Choroid plexus epithelial cell (primary cell): ENCODE data around the gene PLEKHH2.
A peak's percentile ranks its signal among the peaks of the same experiment; 100 is the strongest.

ENCODE experiments used
- DNase-seq: peaks from one replicate; pipeline ENCODE4 v3.0.0-alpha.2; 2010; ENCODE audit warnings: low read depth
- H3K4me3 ChIP-seq: 2 replicates; pipeline ENCODE4 v1.5.1; 2011; ENCODE audit warnings: low read depth, mild to moderate bottlenecking, control low read depth, low read length, moderate library complexity
- CTCF ChIP-seq: conservative IDR thresholded peaks from 2 replicates; pipeline ENCODE4 v1.5.1; 2011; ENCODE audit warnings: low read depth, mild to moderate bottlenecking, control low read depth, inconsistent platforms, low read length, moderate library complexity

The PLEKHH2 gene

DNA sequence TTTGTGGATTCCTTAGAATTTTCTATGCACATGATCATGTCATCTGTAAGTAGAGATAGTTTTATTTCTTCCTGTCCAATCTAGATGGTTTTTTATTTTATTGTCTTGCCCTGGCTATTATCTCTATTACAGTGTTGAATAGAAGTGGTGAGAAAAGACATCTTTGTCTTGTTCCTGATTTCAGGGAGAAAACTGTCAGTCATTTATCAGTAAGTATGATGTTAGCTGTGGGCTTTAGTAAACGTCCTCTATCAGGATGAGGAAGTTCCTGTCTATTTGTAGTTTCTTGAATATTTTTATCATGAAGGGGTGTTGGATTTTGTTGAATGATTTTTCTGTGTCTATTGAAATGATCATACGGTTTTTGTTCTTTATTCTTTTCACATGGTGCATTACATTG is 5.3 kb downstream of the PLEKHH2 start:
- no peak for TF ChIP-seq CTCF
- H3K4me3 ChIP-seq, result no peak overlapping the region
- DNase-seq, result no peak

- no peak overlapping the region for H3K4me3 ChIP-seq
- DNase-seq, result no peak
- TF ChIP-seq CTCF, result no peak
Observed at GRCh38 chr2:43643680-43644079, 6.6 kb downstream of the PLEKHH2 start.

DNA sequence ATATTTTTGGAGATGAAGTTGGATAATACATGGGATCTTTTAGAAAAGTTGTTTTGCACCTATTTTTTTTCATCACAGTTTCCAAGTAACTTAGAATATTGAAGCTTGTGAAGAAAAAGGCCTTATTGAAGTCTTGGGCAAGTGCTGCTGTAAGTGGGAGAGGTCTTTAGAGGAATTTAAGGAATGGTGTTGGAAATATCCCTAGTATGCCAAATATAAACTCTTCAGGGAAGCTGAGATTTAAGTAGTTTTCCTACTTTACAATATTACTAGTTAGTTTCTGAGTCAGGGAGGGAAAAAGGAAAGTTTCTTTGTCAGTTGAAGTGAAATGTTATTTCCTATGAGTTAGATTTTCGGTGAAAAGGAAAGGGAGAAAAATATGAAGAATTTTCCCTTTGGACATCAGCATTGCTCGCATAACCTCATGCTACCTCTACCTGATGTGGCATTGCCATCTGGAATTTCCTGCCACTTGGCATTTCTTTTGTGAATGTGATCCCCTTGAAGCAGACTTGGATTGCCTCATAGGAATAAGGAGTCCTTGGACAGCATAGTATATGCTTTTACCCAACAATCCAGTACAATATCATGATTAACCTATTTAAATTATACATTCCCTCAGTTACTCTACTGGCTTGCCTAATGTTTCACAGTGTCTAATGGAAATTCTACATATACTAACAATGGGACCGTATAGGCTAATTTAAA is 12.1 kb downstream of the PLEKHH2 start:
- DNase-seq, result peak; percentile 8
- TF ChIP-seq CTCF, result no peak
- no peak overlapping the region for H3K4me3 ChIP-seq

GRCh38 chr2:43653506-43653905 is 16.4 kb downstream of the PLEKHH2 start:
- no peak overlapping the region for H3K4me3 ChIP-seq
- no peak for DNase-seq
- TF ChIP-seq CTCF, result no peak

GRCh38 chr2:43657241-43657640 is 20.2 kb downstream of the PLEKHH2 start:
- H3K4me3 ChIP-seq, result no peak overlapping the region
- no peak for DNase-seq
- no peak for TF ChIP-seq CTCF

DNA sequence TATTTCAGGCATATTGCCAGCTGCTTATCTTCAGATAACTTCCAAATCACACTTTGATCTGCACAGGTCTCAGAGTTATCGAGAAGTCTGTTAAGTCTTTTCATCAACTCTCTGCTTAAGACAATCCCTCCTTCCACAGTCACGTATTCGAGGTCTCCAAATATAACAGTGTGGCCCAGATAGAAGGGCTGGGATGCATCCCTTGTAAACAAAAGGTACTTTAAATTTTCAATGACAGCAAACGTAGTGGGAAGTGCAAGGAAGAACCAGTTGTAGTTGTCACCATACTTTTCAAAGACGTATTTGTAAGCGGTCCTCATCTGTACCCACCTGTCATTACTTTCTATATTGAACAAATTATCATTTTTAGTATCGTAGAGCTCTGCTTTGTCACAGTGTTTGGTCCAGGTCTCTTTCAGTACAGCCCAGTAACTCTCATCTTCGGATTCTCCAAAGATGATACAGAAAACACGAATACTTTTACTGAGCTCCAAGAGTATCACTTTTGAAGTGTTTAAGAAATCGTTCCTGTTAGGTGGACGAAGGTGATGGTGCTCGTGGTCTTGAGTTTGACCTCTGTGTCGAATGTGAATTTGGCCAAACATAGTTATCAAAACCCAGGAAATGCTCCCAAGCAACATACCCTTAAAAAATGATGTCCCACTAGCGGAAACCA is 38.7 kb downstream of the PLEKHH2 start:
- no peak for DNase-seq
- H3K4me3 ChIP-seq, result peak overlapping the region; percentile 56
- no peak for TF ChIP-seq CTCF
